ENCODE results near the gene DQX1. TPM values are rescaled to one million over a fixed set of nuclear protein-coding genes. Genes with fewer than 3 reads are reported as not detected.

The DQX1 gene
- total and polyA plus RNA-seq, 2 of the 4 experiments (the other 2 are of a cell fraction) = 0.07 TPM; not detected in 1

DNA sequence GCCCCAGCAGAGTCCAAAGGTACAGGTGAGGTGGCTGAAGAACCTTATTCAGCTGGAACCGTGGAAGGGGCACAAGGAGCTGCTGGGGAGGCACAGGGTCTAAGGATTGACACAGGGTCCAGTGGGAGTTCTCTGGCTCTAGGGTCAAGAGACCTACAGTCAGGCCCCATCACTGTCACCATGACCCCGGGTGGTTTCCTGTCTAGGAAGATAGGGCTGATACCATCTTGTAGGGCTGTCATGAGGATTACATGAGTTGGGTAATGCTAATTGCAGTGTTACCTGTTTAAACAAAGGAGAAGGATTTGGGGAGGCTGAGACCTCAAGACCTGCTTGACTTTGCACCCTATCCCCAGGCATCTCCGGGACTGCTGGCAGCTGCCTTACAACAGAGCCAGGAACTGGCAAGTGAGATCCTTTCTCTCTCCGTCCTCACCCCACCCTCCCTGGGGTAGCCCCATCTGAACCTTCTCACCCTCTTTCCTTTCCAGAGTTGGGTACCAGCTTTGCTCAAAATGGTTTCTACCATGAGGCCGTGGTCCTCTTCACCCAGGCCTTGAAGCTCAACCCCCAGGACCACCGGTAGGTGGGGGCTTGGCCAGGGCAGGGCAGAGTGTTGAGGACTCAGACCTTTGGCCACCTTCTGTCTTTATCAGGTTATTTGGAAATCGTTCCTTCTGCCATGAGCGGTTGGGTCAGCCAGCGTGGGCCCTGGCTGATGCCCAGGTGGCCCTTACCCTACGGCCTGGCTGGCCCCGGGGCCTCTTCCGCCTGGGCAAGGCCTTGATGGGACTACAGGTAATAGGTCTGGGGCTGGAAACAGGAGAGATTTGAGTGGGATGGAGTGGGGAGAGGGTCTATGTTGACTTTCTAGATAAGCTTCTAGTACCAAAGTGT lies 34.1 kb downstream of the DQX1 start:
- no peak overlapping the region for H4K5ac ChIP-seq (ENCODE audit: low read depth, low read length)
- H3K4ac ChIP-seq (ENCODE audit: low read depth, low read length) = no peak overlapping the region
- H3K27me3 ChIP-seq (ENCODE audit: control insufficient read depth, insufficient read depth, low read length) = no peaks in the 10 kb centered on the region
- H2AK9ac ChIP-seq (replicated peaks; ENCODE audit: low read depth, low read length, poor library complexity) = peak overlapping the region; percentile 48
- no peaks in the 10 kb centered on the region; the same call in 1 of the 2 replicates for H4K20me1 ChIP-seq (ENCODE audit: insufficient read depth, low read length)
- ChIA-PET CTCF (no interaction called here), POLR2A (ENCODE audit: unreplicated experiment) (no interaction called here)
- H2BK5ac ChIP-seq (ENCODE audit: low read depth, low read length, poor library complexity, severe bottlenecking) = no peak overlapping the region
- dilution Hi-C loops (cut with HindIII; ENCODE audit: low sequenced_read_pairs, unreplicated experiment) = no loop called here
- H3K23ac ChIP-seq (ENCODE audit: low read depth, low read length) = no peak overlapping the region
- in situ Hi-C loops (cut with MboI; ENCODE audit: low sequenced_read_pairs) = loop anchor here (25.0 kb wide), 1 partner anchor 370 kb away; no protein-coding TSS in a partner anchor
- no peak overlapping the region for H3K18ac ChIP-seq (ENCODE audit: low read depth, low read length)
- peaks cover 13 to 25% of the 10 kb centered on the region in 2 experiments for H3K79me1 ChIP-seq (ENCODE audit: low read depth in 1 of 2, low read length in 2 of 2)
- no peak overlapping the region for H2AK5ac ChIP-seq (ENCODE audit: low read depth, low read length)
- peaks cover 8% of the 10 kb centered on the region; the same call in 1 of the 2 replicates for H3K9me1 ChIP-seq (ENCODE audit: insufficient read depth, low read length)
- H2BK120ac ChIP-seq (ENCODE audit: low read depth, low read length) = no peak overlapping the region
- H4K8ac ChIP-seq (ENCODE audit: low read depth in 2 of 2, low read length in 2 of 2) = no peak overlapping the region
- ATAC-seq (ENCODE audit: low read depth) (no peak), DNase-seq (no peak)
- H3K9me3 ChIP-seq (ENCODE audit: control insufficient read depth, insufficient read depth, low read length) = no peaks in the 10 kb centered on the region
- 96% methylated on average over 9 of the region's 12 CpGs; no CpG with 5 or more reads in 1 of the 2 experiments for WGBS, 2 experiments (ENCODE audit: extremely low coverage in 2 of 2, insufficient read length in 1 of 2)
- no TSS peak for BruUV-seq (replicated peaks)
- intact Hi-C loops (cut with micrococcal nuclease) = no loop called here
- H2BK15ac ChIP-seq (ENCODE audit: low read depth, low read length) = no peak overlapping the region
- H3K4me2 ChIP-seq (ENCODE audit: low read depth, low read length) = no peak overlapping the region
- no peak overlapping the region for H3K27ac ChIP-seq (ENCODE audit: insufficient read depth, low read length)
- no peak overlapping the region for H2AFZ ChIP-seq (replicated peaks; ENCODE audit: low read length, poor library complexity)
- H3K36me3 ChIP-seq (ENCODE audit: control insufficient read depth, insufficient read depth, low read length) = peaks cover 45% of the 10 kb centered on the region
- H3K9ac ChIP-seq (ENCODE audit: low read depth, low read length) = no peak overlapping the region
- no peak overlapping the region for H4K91ac ChIP-seq (ENCODE audit: insufficient read depth, low read depth, low read length)
- no peak overlapping the region for H2BK20ac ChIP-seq (ENCODE audit: low read depth, low read length)
- H3K4me1 ChIP-seq (ENCODE audit: control insufficient read depth, insufficient read depth, low read length) = peaks cover 5% of the 10 kb centered on the region; the same call in 1 of the 2 replicates
- no peak overlapping the region for H3K14ac ChIP-seq (replicated peaks; ENCODE audit: low read depth, low read length)
- H3K56ac ChIP-seq (ENCODE audit: extremely low read depth, insufficient read depth, low read length) = no peak overlapping the region
- H3K4me3 ChIP-seq (ENCODE audit: insufficient read depth, low read depth, low read length) = no peak overlapping the region
- TF ChIP-seq CHD1 (IDR thresholded peaks at IDR 0.05; ENCODE audit: low read depth, low read length) (no peak), RFX5 (IDR thresholded peaks at IDR 0.05; ENCODE audit: low read depth, low read length) (no peak), FOS (IDR thresholded peaks at IDR 0.05; ENCODE audit: low read depth, low read length) (no peak), MAFK (IDR thresholded peaks at IDR 0.05; ENCODE audit: low read depth, low read length) (no peak), NFE2L2 (IDR thresholded peaks at IDR 0.05; ENCODE audit: low read depth, low read length) (no peak), MXI1 (IDR thresholded peaks at IDR 0.05; ENCODE audit: borderline replicate concordance, low read depth, low read length) (no peak), SMC3 (IDR thresholded peaks at IDR 0.05; ENCODE audit: low read depth, low read length) (no peak), MAZ (IDR thresholded peaks at IDR 0.05; ENCODE audit: borderline replicate concordance, low read depth, low read length) (no peak), RAD21 (IDR thresholded peaks at IDR 0.05; ENCODE audit: low read length) (no peak), RCOR1 (IDR thresholded peaks at IDR 0.05; ENCODE audit: insufficient replicate concordance, low read length) (no peak)
- TF ChIP-seq, protein P1, sequence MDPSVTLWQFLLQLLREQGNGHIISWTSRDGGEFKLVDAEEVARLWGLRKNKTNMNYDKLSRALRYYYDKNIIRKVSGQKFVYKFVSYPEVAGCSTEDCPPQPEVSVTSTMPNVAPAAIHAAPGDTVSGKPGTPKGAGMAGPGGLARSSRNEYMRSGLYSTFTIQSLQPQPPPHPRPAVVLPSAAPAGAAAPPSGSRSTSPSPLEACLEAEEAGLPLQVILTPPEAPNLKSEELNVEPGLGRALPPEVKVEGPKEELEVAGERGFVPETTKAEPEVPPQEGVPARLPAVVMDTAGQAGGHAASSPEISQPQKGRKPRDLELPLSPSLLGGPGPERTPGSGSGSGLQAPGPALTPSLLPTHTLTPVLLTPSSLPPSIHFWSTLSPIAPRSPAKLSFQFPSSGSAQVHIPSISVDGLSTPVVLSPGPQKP (IDR thresholded peaks at IDR 0.05; ENCODE audit: borderline replicate concordance, low read depth, low read length) = no peak
- TF ChIP-seq, protein P2, sequence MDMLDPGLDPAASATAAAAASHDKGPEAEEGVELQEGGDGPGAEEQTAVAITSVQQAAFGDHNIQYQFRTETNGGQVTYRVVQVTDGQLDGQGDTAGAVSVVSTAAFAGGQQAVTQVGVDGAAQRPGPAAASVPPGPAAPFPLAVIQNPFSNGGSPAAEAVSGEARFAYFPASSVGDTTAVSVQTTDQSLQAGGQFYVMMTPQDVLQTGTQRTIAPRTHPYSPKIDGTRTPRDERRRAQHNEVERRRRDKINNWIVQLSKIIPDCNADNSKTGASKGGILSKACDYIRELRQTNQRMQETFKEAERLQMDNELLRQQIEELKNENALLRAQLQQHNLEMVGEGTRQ (IDR thresholded peaks at IDR 0.05; ENCODE audit: low read depth, low read length) = no peak

Data from IMR-90 (cell line).